22Rv1 (cell line): Measurements from ENCODE around the gene SLC30A5.
"Not testable (repeated sequence)": the region's sequence is repeated elsewhere in the genome, so short reads cannot be mapped to it uniquely, and the experiment has no call there.

ENCODE experiments used
- H3K27ac ChIP-seq: fragments of 450-650 bp; 2 replicates; pipeline ENCODE4 v1.5.1; 2017
- ZFX ChIP-seq: fragments of 450-650 bp; IDR thresholded peaks from 2 replicates; pipeline ENCODE4 v1.6.1; 2017; ENCODE audit warnings: antibody characterized with exemption, borderline replicate concordance
- TF ChIP-seq, protein P1 (sequence below): fragments of 450-650 bp; IDR thresholded peaks from 2 replicates; pipeline ENCODE4 v1.5.1; 2017; ENCODE audit warnings: mild to moderate bottlenecking

Gene SLC30A5

DNA sequence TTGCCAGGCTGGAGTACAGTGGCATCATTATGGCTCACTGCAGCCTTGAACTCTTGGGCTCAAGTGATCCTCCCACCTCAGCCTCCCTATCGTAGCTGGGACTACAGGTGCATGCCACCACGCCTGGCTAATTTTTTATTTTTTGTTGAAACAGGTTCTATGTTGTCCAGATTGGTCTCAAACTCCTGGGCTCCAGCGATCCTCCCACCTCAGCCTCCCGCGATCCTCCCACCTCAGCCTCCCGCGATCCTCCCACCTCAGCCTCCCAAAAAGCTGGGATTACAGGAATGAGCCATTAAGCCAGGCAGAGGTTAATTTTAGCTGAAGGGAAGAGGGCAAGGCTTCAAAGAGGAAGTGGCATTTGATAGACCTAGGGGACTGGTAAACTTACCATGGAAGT, 40.3 kb downstream of the SLC30A5 start:
- no peak overlapping the region for H3K27ac ChIP-seq
- TF ChIP-seq ZFX, result no peak
- TF ChIP-seq, protein P1, sequence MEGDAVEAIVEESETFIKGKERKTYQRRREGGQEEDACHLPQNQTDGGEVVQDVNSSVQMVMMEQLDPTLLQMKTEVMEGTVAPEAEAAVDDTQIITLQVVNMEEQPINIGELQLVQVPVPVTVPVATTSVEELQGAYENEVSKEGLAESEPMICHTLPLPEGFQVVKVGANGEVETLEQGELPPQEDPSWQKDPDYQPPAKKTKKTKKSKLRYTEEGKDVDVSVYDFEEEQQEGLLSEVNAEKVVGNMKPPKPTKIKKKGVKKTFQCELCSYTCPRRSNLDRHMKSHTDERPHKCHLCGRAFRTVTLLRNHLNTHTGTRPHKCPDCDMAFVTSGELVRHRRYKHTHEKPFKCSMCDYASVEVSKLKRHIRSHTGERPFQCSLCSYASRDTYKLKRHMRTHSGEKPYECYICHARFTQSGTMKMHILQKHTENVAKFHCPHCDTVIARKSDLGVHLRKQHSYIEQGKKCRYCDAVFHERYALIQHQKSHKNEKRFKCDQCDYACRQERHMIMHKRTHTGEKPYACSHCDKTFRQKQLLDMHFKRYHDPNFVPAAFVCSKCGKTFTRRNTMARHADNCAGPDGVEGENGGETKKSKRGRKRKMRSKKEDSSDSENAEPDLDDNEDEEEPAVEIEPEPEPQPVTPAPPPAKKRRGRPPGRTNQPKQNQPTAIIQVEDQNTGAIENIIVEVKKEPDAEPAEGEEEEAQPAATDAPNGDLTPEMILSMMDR, result no peak

DNA sequence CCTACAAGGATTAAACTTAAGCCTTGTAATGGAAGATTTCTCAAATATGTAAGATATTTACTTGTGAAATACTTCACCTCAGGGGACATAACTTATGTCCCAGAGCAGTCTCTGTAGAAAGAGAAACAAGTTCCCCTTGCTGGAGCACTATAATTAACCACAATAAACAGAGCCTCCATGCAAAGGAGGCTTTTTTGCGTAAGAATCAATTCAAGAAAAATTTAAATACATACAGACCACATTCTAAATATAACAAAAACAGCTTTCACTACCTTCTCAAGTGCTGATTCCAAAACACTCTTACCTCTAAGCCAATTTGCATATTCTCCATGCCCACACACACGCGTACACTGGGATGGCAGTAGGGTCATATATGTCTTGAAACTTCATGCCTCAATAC, 42.5 kb downstream of the SLC30A5 start:
- no peak overlapping the region for H3K27ac ChIP-seq
- no peak for TF ChIP-seq ZFX
- TF ChIP-seq, protein P1, result no peak

DNA sequence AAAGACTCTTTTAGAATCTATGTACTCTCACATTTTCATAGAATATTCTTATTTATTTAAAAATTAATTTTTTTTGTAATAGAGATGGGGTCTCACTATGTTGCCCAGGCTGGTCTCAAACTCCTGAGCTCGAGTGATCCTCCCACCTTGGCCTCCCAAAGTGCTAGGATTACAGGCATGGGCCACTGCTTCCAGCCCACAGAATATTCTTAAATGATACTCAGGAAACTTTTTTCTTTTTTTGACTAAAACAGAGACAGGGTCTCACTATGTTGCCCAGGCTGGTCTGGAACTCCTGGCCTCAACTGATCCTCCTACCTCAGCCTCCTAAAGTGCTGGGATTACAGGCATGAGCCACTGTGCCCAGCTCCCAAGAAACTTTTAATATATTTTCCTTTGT, 43.4 kb downstream of the SLC30A5 start:
- H3K27ac ChIP-seq, result not testable (repeated sequence)

DNA sequence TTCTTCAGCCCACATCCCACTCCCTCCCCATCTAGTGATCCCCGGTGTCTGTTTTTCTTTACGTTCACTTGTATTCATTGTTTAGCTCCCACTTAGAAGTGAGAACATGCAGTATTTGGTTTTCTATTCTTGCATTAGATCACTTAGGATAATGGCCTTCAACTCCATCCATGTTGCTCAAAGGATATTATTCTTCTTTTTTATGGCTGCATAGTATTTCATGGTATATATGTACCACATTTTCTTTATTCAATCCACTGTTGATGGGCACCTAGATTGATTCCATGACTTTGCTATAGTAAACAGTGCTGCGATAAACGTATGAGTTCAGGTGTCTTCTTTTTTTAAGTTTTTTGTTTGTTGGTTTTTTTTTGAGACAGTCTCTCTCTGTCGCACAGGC, 44.0 kb downstream of the SLC30A5 start:
- H3K27ac ChIP-seq, result no peak overlapping the region
- TF ChIP-seq, protein P1, result no peak
- TF ChIP-seq ZFX, result no peak

DNA sequence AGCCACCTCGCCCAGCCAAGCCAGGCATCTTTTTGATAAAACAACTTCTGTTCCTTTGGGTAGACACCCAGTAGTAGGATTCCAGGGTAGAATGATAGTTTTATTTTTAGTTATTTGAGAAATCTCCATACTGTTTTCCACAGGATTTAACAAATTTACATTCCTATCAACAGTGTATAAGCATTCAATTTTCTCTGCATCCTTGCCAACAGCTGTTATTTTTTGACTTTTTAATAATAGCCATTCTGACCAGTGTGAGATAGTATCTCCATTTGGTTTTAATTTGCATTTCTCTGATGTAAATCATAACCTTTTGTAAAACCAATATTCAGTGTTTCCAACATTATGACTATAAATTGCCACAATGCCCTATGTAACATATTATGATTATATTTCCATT, 45.0 kb downstream of the SLC30A5 start:
- TF ChIP-seq, protein P1, result no peak
- TF ChIP-seq ZFX, result no peak
- no peak overlapping the region for H3K27ac ChIP-seq

DNA sequence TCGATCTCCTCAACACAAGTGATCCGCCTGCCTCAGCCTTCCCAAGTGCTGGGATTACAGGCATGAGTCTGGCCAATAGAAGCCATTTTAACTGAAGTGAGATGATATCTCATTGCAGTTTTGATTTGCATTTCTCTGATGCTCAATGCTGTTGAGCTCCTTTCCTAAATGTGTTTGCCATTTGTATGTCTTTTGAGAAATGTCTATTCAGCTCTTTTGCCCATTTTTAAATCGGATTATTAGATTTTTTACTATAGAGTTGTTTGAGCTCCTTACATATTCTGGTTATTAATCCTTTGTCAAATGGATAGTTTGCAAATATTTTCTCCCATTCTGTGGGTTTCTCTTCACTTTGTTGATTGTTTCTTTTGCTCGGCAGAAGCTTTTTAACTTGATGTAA, 46.4 kb downstream of the SLC30A5 start:
- H3K27ac ChIP-seq, result not testable (repeated sequence)

DNA sequence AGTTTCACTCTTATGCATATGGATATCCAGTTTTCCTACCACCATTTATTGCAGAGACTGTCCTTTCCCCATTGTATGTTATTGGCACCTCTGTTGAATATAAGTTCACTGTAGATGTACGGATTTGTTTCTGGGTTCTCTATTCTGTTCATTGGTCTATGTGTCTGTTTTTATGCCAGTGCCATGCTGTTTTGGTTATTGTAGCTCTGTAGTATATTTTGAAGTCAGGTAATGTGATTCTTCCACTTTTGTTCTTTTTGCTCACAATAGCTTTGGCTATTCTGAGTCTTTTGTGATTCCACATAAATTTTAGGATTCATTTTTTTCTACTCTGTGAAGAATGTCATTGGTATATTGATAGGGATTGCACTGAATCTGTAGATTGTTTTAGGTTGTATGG, 47.0 kb downstream of the SLC30A5 start:
- H3K27ac ChIP-seq, result no peak overlapping the region
- TF ChIP-seq, protein P1, result no peak
- no peak for TF ChIP-seq ZFX

DNA sequence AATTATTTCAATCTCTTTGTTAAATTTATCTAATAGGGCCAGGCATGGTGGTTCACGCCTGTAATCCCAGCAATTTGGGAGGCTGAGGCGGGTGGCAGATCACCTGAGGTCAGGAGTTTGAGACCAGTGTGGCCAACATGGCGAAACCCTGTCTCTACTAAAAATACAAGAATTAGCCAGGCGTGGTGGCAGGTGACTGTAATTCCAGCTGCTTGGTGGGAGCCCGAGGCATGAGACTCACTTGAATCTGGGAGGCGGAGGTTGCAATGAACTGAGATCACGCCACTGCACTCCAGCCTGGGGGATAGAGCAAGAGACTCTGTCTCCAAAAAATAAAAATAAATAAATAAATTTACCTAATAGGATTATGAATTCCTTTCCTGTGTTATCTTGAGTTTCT, 54.8 kb downstream of the SLC30A5 start:
- H3K27ac ChIP-seq, result not testable (repeated sequence)

DNA sequence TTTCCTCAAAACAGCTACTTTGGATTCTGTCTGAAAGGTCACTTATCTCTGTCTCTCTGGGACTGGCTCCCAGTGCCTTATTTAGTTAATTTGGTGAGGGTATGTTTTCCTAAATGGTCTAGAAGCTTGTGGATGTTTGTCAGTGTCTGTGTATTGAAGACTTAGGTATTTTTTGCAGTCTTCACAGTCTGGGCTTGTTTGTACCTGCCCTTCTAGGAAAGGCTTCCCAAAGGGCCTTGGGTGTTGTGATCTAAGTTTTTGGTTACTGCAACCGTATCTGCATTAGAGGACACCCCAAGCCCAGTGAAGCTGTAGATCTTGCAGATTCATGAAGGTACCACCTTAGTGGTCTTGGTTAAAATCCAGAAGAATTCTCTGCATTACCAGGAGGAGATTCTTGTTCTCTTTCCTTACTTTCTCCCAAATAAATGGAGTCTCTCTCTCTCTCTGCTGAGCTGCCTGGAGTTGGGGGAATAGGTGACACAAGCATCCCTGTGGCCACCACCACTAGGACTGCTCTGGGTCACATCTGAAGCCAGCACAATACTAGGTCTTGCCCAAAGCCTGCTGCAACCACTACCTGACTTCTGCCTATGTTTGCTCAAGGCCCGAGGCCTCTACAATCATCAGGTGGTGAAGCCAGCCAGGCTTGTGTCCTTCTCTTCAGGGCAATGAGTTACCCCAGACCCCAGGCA, 55.3 kb downstream of the SLC30A5 start:
- TF ChIP-seq, protein P1, result no peak
- no peak for TF ChIP-seq ZFX
- no peak overlapping the region for H3K27ac ChIP-seq
